ENCODE measurements around the gene ADARB2. TPM values are rescaled to one million over a fixed set of nuclear protein-coding genes. Genes with fewer than 3 reads are reported as not detected.

The ADARB2 gene
- total and polyA plus RNA-seq, 4 donors = 0.55 to 0.70 (median 0.59) TPM; not detected in 1

GRCh38 chr10:1684991-1685390 is 52.3 kb downstream of the ADARB2 start:
- no peak for DNase-seq (ENCODE audit: low spot score)
- Histone ChIP-seq H3K36me3 (ENCODE audit: control insufficient read depth in 4 of 4, insufficient read depth in 3 of 4, low read depth in 1 of 4, low read length in 3 of 4) (no peaks in the 10 kb centered on the region), H3K27ac (ENCODE audit: low read depth in 1 of 2, low read length in 2 of 2) (no peak overlapping the region), H3K4me3 (ENCODE audit: low read depth in 1 of 3, low read length in 3 of 3) (no peak overlapping the region), H3K9ac (ENCODE audit: low read depth in 1 of 2, low read length in 2 of 2) (no peak overlapping the region), H3K27me3 (ENCODE audit: control insufficient read depth in 4 of 4, insufficient read depth in 4 of 4, low read length in 3 of 4) (no peaks in the 10 kb centered on the region), H3K4me1 (ENCODE audit: control insufficient read depth in 4 of 4, insufficient read depth in 4 of 4, low read length in 3 of 4) (no peaks in the 10 kb centered on the region), H3K9me3 (ENCODE audit: control insufficient read depth in 4 of 4, low read length in 3 of 4) (peaks cover 0 to 3% (median 1%) of the 10 kb centered on the region in 4 donors)
- no peak for TF ChIP-seq YY1 (IDR thresholded peaks at IDR 0.05)
- no peak for TF ChIP-seq FOXA2 (IDR thresholded peaks at IDR 0.05)
- no peak for TF ChIP-seq HNF4G (IDR thresholded peaks at IDR 0.05)
- TF ChIP-seq FOXA1 (IDR thresholded peaks at IDR 0.05) = no peak
- TF ChIP-seq TAF1 (conservative IDR thresholded peaks at IDR 0.05) = no peak
- TF ChIP-seq RXRA (IDR thresholded peaks at IDR 0.05) = no peak
- TF ChIP-seq REST (IDR thresholded peaks at IDR 0.05) = no peak
- TF ChIP-seq JUND (IDR thresholded peaks at IDR 0.05) = no peak
- TF ChIP-seq RAD21 (IDR thresholded peaks at IDR 0.05) = no peak
- TF ChIP-seq NR2F2 (IDR thresholded peaks at IDR 0.05) = no peak
- 94% methylated on average over 9 of the region's 9 CpGs for WGBS

- no peak for TF ChIP-seq NR2F2 (IDR thresholded peaks at IDR 0.05)
- no peaks in the 10 kb centered on the region for H3K4me1 ChIP-seq (ENCODE audit: control insufficient read depth in 4 of 4, insufficient read depth in 4 of 4, low read length in 3 of 4)
- DNase-seq (ENCODE audit: low spot score) = no peak
- peaks cover 0 to 3% (median 1%) of the 10 kb centered on the region in 4 donors for H3K9me3 ChIP-seq (ENCODE audit: control insufficient read depth in 4 of 4, low read length in 3 of 4)
- 91% methylated on average over 12 of the region's 12 CpGs for WGBS
- H3K27me3 ChIP-seq (ENCODE audit: control insufficient read depth in 4 of 4, insufficient read depth in 4 of 4, low read length in 3 of 4) = no peaks in the 10 kb centered on the region
- no peak overlapping the region for H3K9ac ChIP-seq (ENCODE audit: low read depth in 1 of 2, low read length in 2 of 2)
- no peaks in the 10 kb centered on the region for H3K36me3 ChIP-seq (ENCODE audit: control insufficient read depth in 4 of 4, insufficient read depth in 3 of 4, low read depth in 1 of 4, low read length in 3 of 4)
- H3K4me3 ChIP-seq (ENCODE audit: low read depth in 1 of 3, low read length in 3 of 3) = no peak overlapping the region
- H3K27ac ChIP-seq (ENCODE audit: low read depth in 1 of 2, low read length in 2 of 2) = no peak overlapping the region
These were observed 53.7 kb downstream of the ADARB2 start for GRCh38 chr10:1683649-1684048.

GRCh38 chr10:1679821-1680650 is 57.3 kb downstream of the ADARB2 start:
- Histone ChIP-seq H3K9me3 (ENCODE audit: control insufficient read depth in 4 of 4, low read length in 3 of 4) (peaks cover 0 to 3% (median 1%) of the 10 kb centered on the region in 4 donors), H3K36me3 (ENCODE audit: control insufficient read depth in 4 of 4, insufficient read depth in 3 of 4, low read depth in 1 of 4, low read length in 3 of 4) (no peaks in the 10 kb centered on the region), H3K27ac (ENCODE audit: low read depth in 1 of 2, low read length in 2 of 2) (no peak overlapping the region), H3K27me3 (ENCODE audit: control insufficient read depth in 4 of 4, insufficient read depth in 4 of 4, low read length in 3 of 4) (no peaks in the 10 kb centered on the region), H3K4me1 (ENCODE audit: control insufficient read depth in 4 of 4, insufficient read depth in 4 of 4, low read length in 3 of 4) (no peaks in the 10 kb centered on the region), H3K4me3 (ENCODE audit: low read depth in 1 of 3, low read length in 3 of 3) (no peak overlapping the region), H3K9ac (ENCODE audit: low read depth in 1 of 2, low read length in 2 of 2) (no peak overlapping the region)
- DNase-seq (ENCODE audit: low spot score) = no peak
- WGBS = 68% methylated on average over 13 of the region's 13 CpGs
- TF ChIP-seq YY1 (IDR thresholded peaks at IDR 0.05) (no peak), EGR1 (IDR thresholded peaks at IDR 0.05; ENCODE audit: low read depth in 2 of 2) (no peak), ATF3 (IDR thresholded peaks at IDR 0.05) (no peak), REST (IDR thresholded peaks at IDR 0.05) (no peak), JUND (IDR thresholded peaks at IDR 0.05) (no peak), GABPA (IDR thresholded peaks at IDR 0.05 in 1 of 2, conservative IDR thresholded peaks at IDR 0.05 in 1 of 2) (no peak), HNF4A (conservative IDR thresholded peaks at IDR 0.05) (no peak), FOXA1 (IDR thresholded peaks at IDR 0.05) (no peak), RXRA (IDR thresholded peaks at IDR 0.05) (no peak), HNF4G (IDR thresholded peaks at IDR 0.05) (no peak)
